IMR-90 (cell line): ENCODE results near the gene AFDN. TPM values are rescaled to one million over a fixed set of nuclear protein-coding genes. Genes with fewer than 3 reads are reported as not detected.

Source experiments
- ATAC-seq: fragments of 200-7000 bp; cut with Tn5 transposase; 2 replicates; pipeline ENCODE4 v1.9.1; 2020; ENCODE audit warnings: low read depth, mild to moderate bottlenecking, moderate library complexity
- BruUV-seq: library from RNA; stranded (reverse); fragments of 400-500 nt; replicated peaks from 2 replicates; lab custom pipeline; 2021; lab: Mats Ljungman, UMichigan
- CTCF ChIA-PET: fragments of 300-600 bp; formaldehyde crosslinking; extraction: SDS; loops from one replicate; lab custom pipeline; 2021; ENCODE audit warnings: antibody characterized with exemption; lab: Yijun Ruan, JAX
- POLR2A ChIA-PET: fragments of 300-600 bp; sonication (Branson Sonifier 250); formaldehyde crosslinking; loops from one replicate; lab custom pipeline; 2022; ENCODE audit warnings: antibody characterized with exemption; ENCODE audit not compliant: unreplicated experiment; lab: Charles Lee
- DNase-seq: peaks from one replicate; pipeline ENCODE4 v3.0.0; 2013
- H2AFZ ChIP-seq: replicated peaks from 2 replicates; pipeline ENCODE3; 2013; ENCODE audit warnings: low read length, mild to moderate bottlenecking; ENCODE audit not compliant: poor library complexity
- H2AK5ac ChIP-seq: 2 replicates; pipeline ENCODE4 v1.6.1; 2013; ENCODE audit warnings: low read depth, low read length, inconsistent platforms
- H2AK9ac ChIP-seq: replicated peaks from 2 replicates; pipeline ENCODE3; 2013; ENCODE audit warnings: mild to moderate bottlenecking, low read depth, low read length, moderate library complexity; ENCODE audit not compliant: poor library complexity
- H2BK120ac ChIP-seq: 2 replicates; pipeline ENCODE4 v1.6.1; 2013; ENCODE audit warnings: low read depth, low read length, inconsistent platforms
- H2BK15ac ChIP-seq: 3 replicates; pipeline ENCODE4 v1.6.1; 2013; ENCODE audit warnings: low read depth, low read length, inconsistent platforms
- H2BK20ac ChIP-seq: 2 replicates; pipeline ENCODE4 v1.6.1; 2013; ENCODE audit warnings: low read depth, mild to moderate bottlenecking, inconsistent platforms, low read length, moderate library complexity
- H2BK5ac ChIP-seq: 2 replicates; pipeline ENCODE4 v1.6.1; 2013; ENCODE audit warnings: mild to moderate bottlenecking, low read depth, low read length, inconsistent platforms; ENCODE audit not compliant: poor library complexity, severe bottlenecking
- H3K14ac ChIP-seq: replicated peaks from 2 replicates; pipeline ENCODE4 v1.6.1; 2013; ENCODE audit warnings: low read depth, low read length, inconsistent platforms
- H3K18ac ChIP-seq: 2 replicates; pipeline ENCODE4 v1.6.1; 2013; ENCODE audit warnings: low read depth, low read length, control low read depth
- H3K23ac ChIP-seq: 2 replicates; pipeline ENCODE4 v1.6.1; 2013; ENCODE audit warnings: low read depth, low read length, inconsistent platforms
- H3K27ac ChIP-seq: 2 replicates; pipeline ENCODE4 v1.5.1; 2013; ENCODE audit warnings: mild to moderate bottlenecking, control low read depth, low read length; ENCODE audit not compliant: insufficient read depth
- H3K27me3 ChIP-seq: 2 replicates; pipeline ENCODE4 v1.6.1; 2013; ENCODE audit warnings: low read length; ENCODE audit not compliant: control insufficient read depth, insufficient read depth
- H3K36me3 ChIP-seq: 2 replicates; pipeline ENCODE4 v1.6.1; 2013; ENCODE audit warnings: low read length, mixed read lengths; ENCODE audit not compliant: control insufficient read depth, insufficient read depth
- H3K4ac ChIP-seq: 2 replicates; pipeline ENCODE4 v1.6.1; 2013; ENCODE audit warnings: low read depth, low read length, inconsistent platforms
- H3K4me1 ChIP-seq: 2 replicates; pipeline ENCODE4 v1.6.1; 2013; ENCODE audit warnings: low read length, mixed read lengths; ENCODE audit not compliant: control insufficient read depth, insufficient read depth
- H3K4me2 ChIP-seq: 2 replicates; pipeline ENCODE4 v1.6.1; 2013; ENCODE audit warnings: low read depth, mild to moderate bottlenecking, control low read depth, low read length, moderate library complexity
- H3K4me3 ChIP-seq: 2 replicates; pipeline ENCODE4 v1.5.1; 2013; ENCODE audit warnings: low read depth, mild to moderate bottlenecking, control low read depth, low read length, moderate library complexity; ENCODE audit not compliant: insufficient read depth
- H3K56ac ChIP-seq: 2 replicates; pipeline ENCODE4 v1.6.1; 2013; ENCODE audit warnings: low read length, inconsistent platforms; ENCODE audit not compliant: insufficient read depth; ENCODE audit errors: extremely low read depth
- H3K79me1 ChIP-seq, 2 experiments: 2 replicates each; pipeline ENCODE4 v1.6.1; 2013; ENCODE audit warnings: low read length in 2 of 2, inconsistent platforms in 1 of 2, low read depth in 1 of 2
- H3K9ac ChIP-seq: 2 replicates; pipeline ENCODE4 v1.6.1; 2013; ENCODE audit warnings: low read depth, low read length, control low read depth
- H3K9me1 ChIP-seq: 2 replicates; pipeline ENCODE4 v1.6.1; 2013; ENCODE audit warnings: low read length, inconsistent platforms; ENCODE audit not compliant: insufficient read depth
- H3K9me3 ChIP-seq: 2 replicates; pipeline ENCODE4 v1.6.1; 2013; ENCODE audit warnings: low read length; ENCODE audit not compliant: control insufficient read depth, insufficient read depth
- H4K20me1 ChIP-seq: 2 replicates; pipeline ENCODE4 v1.6.1; 2013; ENCODE audit warnings: low read length, inconsistent platforms; ENCODE audit not compliant: insufficient read depth
- H4K5ac ChIP-seq: 2 replicates; pipeline ENCODE4 v1.6.1; 2013; ENCODE audit warnings: mild to moderate bottlenecking, low read depth, low read length, control low read depth
- H4K8ac ChIP-seq, 2 experiments: 2 replicates each; pipeline ENCODE4 v1.6.1; 2013; ENCODE audit warnings: low read depth in 2 of 2, low read length in 2 of 2, control low read depth in 1 of 2, inconsistent platforms in 1 of 2
- H4K91ac ChIP-seq: 2 replicates; pipeline ENCODE4 v1.6.1; 2013; ENCODE audit warnings: low read depth, low read length, inconsistent platforms; ENCODE audit not compliant: insufficient read depth
- CEBPB ChIP-seq: IDR thresholded peaks from 2 replicates; pipeline ENCODE4 v1.6.1; 2012; ENCODE audit warnings: low read depth, low read length, improper control_type of control experiment
- MAZ ChIP-seq: IDR thresholded peaks from 2 replicates; pipeline ENCODE4 v1.6.1; 2012; ENCODE audit warnings: low read depth, mild to moderate bottlenecking, low read length, improper control_type of control experiment, moderate library complexity, borderline replicate concordance
- WGBS, 2 experiments: methylation state at CpG; one replicate each; pipeline versions ENCODE4 v1.1.5 to v1.1.7; 2013; ENCODE audit warnings: missing lambda C conversion rate in 2 of 2; ENCODE audit not compliant: insufficient read length in 1 of 2; ENCODE audit errors: extremely low coverage in 2 of 2; 5-methylcytosine and 5-hydroxymethylcytosine counted together
- dilution Hi-C: fragments of 300-500 bp; cut with HindIII; formaldehyde crosslinking; loops from one replicate; pipeline ENCODE4 v1.14.3; 2018; ENCODE audit warnings: low sequenced_read_pairs; ENCODE audit not compliant: unreplicated experiment
- in situ Hi-C: fragments of 300-500 bp; cut with MboI; formaldehyde crosslinking; loops from 3 replicates; pipeline ENCODE4 v1.14.3; 2019; ENCODE audit warnings: low sequenced_read_pairs, inconsistent platforms, mixed read lengths
- intact Hi-C: fragments of 100-400 bp; cut with micrococcal nuclease; formaldehyde crosslinking; loops from 2 replicates; pipeline ENCODE4 v1.10.0; 2022
- polyA plus RNA-seq, 3 experiments: library from polyadenylated mRNA; depleted of rRNA; stranded (reverse); fragments of >200 nt; gene quantifications; 2 replicates each; pipeline ENCODE4 v1.2.3, GENCODE V29; 2012; ENCODE audit warnings: low replicate concordance in 1 of 3
- total RNA-seq: library from RNA; depleted of rRNA; stranded (reverse); fragments of >200 nt; gene quantifications from 2 replicates; pipeline ENCODE4 v1.2.3, GENCODE V29; 2012
- TF ChIP-seq, protein P1 (sequence below): conservative IDR thresholded peaks from 2 replicates; pipeline ENCODE4 v1.5.1; 2012; ENCODE audit warnings: mild to moderate bottlenecking, low read depth, low read length, improper control_type of control experiment

The AFDN gene
- total and polyA plus RNA-seq, 2 of the 4 experiments (the other 2 are of a cell fraction): 11.6 to 20.8 TPM

DNA sequence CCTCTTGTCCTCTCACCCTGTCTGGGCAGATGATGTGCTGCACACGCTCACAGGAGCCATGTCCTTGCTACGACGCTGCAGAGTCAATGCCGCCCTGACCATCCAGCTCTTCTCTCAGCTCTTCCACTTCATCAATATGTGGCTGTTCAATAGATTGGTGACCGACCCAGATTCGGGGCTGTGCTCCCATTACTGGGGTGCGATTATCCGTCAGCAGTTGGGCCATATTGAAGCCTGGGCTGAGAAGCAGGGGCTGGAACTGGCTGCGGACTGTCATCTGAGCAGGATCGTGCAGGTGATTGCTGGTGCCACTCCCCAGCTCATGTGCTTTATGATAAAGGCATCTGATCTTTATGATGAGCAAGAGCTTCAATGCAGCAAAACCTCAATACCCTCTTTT is 88.4 kb downstream of the AFDN start:
- TF ChIP-seq CEBPB (no peak), MAZ (no peak)
- TF ChIP-seq, protein P1, sequence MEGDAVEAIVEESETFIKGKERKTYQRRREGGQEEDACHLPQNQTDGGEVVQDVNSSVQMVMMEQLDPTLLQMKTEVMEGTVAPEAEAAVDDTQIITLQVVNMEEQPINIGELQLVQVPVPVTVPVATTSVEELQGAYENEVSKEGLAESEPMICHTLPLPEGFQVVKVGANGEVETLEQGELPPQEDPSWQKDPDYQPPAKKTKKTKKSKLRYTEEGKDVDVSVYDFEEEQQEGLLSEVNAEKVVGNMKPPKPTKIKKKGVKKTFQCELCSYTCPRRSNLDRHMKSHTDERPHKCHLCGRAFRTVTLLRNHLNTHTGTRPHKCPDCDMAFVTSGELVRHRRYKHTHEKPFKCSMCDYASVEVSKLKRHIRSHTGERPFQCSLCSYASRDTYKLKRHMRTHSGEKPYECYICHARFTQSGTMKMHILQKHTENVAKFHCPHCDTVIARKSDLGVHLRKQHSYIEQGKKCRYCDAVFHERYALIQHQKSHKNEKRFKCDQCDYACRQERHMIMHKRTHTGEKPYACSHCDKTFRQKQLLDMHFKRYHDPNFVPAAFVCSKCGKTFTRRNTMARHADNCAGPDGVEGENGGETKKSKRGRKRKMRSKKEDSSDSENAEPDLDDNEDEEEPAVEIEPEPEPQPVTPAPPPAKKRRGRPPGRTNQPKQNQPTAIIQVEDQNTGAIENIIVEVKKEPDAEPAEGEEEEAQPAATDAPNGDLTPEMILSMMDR: no peak
- Histone ChIP-seq H2BK5ac (no peak overlapping the region), H3K23ac (no peak overlapping the region), H3K9ac (no peak overlapping the region), H3K9me3 (no peaks in the 10 kb centered on the region), H2AFZ (no peak overlapping the region), H3K9me1 (no peaks in the 10 kb centered on the region), H2BK15ac (no peak overlapping the region), H3K27me3 (no peaks in the 10 kb centered on the region), H3K27ac (no peak overlapping the region), H3K14ac (no peak overlapping the region), H3K4ac (no peak overlapping the region), H2AK5ac (no peak overlapping the region), H3K18ac (no peak overlapping the region), H3K79me1 (no peaks in the 10 kb centered on the region), H3K4me1 (no peaks in the 10 kb centered on the region), H4K91ac (no peak overlapping the region), H3K56ac (no peak overlapping the region), H3K36me3 (peaks cover 19% of the 10 kb centered on the region), H4K5ac (no peak overlapping the region), H3K4me2 (no peak overlapping the region), H2AK9ac (no peak overlapping the region), H2BK120ac (no peak overlapping the region), H3K4me3 (no peak overlapping the region), H2BK20ac (no peak overlapping the region), H4K8ac (no peak overlapping the region), H4K20me1 (no peaks in the 10 kb centered on the region)
- BruUV-seq: no TSS peak
- 94% methylated on average over 3 of the region's 10 CpGs; no CpG with 5 or more reads in 1 of the 2 experiments for WGBS, 2 experiments
- no peak for DNase-seq
- intact Hi-C loops (no loop called here), in situ Hi-C loops (loop anchor here (25.0 kb wide), 1 partner anchor 972 kb away; no protein-coding TSS in a partner anchor), dilution Hi-C loops (no loop called here)
- no peak for ATAC-seq
- ChIA-PET POLR2A (no interaction called here), CTCF (no interaction called here)
